NCI-H2196 (cell line): ENCODE measurements around the gene ROR1.

Experiments
- DNase-seq: peaks from one replicate; lab custom pipeline; 2025; ENCODE audit not compliant: unreplicated experiment; lab: John Stamatoyannopoulos, UW

The ROR1 gene

GRCh38 chr1:64124704-64125440 is 351.1 kb downstream of the ROR1 start:
- no peak for DNase-seq

- DNase-seq, result no peak
Observed at GRCh38 chr1:64126581-64126980, 352.8 kb downstream of the ROR1 start.

- no peak for DNase-seq
Observed at GRCh38 chr1:64127297-64127696, 353.5 kb downstream of the ROR1 start.

- no peak for DNase-seq
Observed at GRCh38 chr1:64129701-64130100, 355.9 kb downstream of the ROR1 start.

GRCh38 chr1:64131155-64131554 is 357.3 kb downstream of the ROR1 start:
- no peak for DNase-seq

- no peak for DNase-seq
Observed at GRCh38 chr1:64133036-64133435, 359.2 kb downstream of the ROR1 start.

- no peak for DNase-seq
Observed at GRCh38 chr1:64135462-64136223, 361.8 kb downstream of the ROR1 start.

GRCh38 chr1:64136296-64136695 is 362.5 kb downstream of the ROR1 start:
- DNase-seq, result no peak

- peak; percentile 77 for DNase-seq
Observed at GRCh38 chr1:64136752-64137411, 363.1 kb downstream of the ROR1 start.

- no peak for DNase-seq
Observed at GRCh38 chr1:64137412-64137803, 363.6 kb downstream of the ROR1 start.

GRCh38 chr1:64139877-64140276 is 366.1 kb downstream of the ROR1 start:
- DNase-seq, result no peak

- no peak for DNase-seq
Observed at GRCh38 chr1:64140596-64140995, 366.8 kb downstream of the ROR1 start.

GRCh38 chr1:64147045-64147724 is 373.4 kb downstream of the ROR1 start:
- no peak for DNase-seq

GRCh38 chr1:64147759-64148158 is 373.9 kb downstream of the ROR1 start:
- no peak for DNase-seq

GRCh38 chr1:64150266-64150665 is 376.4 kb downstream of the ROR1 start:
- no peak for DNase-seq

GRCh38 chr1:64150729-64151230 is 377.0 kb downstream of the ROR1 start:
- DNase-seq, result no peak

- no peak for DNase-seq
Observed at GRCh38 chr1:64155278-64155677, 381.5 kb downstream of the ROR1 start.

GRCh38 chr1:64161357-64161941 is 387.6 kb downstream of the ROR1 start:
- DNase-seq, result no peak

- DNase-seq, result no peak
Observed at GRCh38 chr1:64162151-64162550, 388.3 kb downstream of the ROR1 start.

GRCh38 chr1:64162804-64163203 is 389.0 kb downstream of the ROR1 start:
- DNase-seq, result no peak

- DNase-seq, result no peak
Observed at GRCh38 chr1:64163431-64163830, 389.6 kb downstream of the ROR1 start.
